Measurements from ENCODE around the gene RNF121. TPM values are rescaled to one million over a fixed set of nuclear protein-coding genes. Genes with fewer than 3 reads are reported as not detected.

Gene RNF121
- total and polyA plus RNA-seq, 12 donors, result 8.3 to 25.7 (median 19.2) TPM

GRCh38 chr11:72012091-72012630, 83.3 kb downstream of the RNF121 start:
- H3K4me1 ChIP-seq, result peaks cover 33 to 55% (median 43%) of the 10 kb centered on the region in 9 donors
- intact Hi-C loops (cut with DNase I), result loop anchor here in 2 of 10 donors (10.0 kb wide), 2 partner anchors 213 to 223 kb away; partner anchors contain the start of gene INPPL1 (in 1 of the 2)
- peaks cover 7 to 100% (median 92%) of the 10 kb centered on the region in 9 donors for H3K36me3 ChIP-seq
- ATAC-seq (no peak), DNase-seq (no peak)
- peak overlapping the region in 9 of 10 donors; percentile 23 to 76 (median 53) for H3K27ac ChIP-seq
- WGBS, 2 donors, result 78 to 82% methylated on average over 5 of the region's 5 CpGs
- no peak overlapping the region for H3K4me3 ChIP-seq
- no peaks in the 10 kb centered on the region for H3K27me3 ChIP-seq
- H3K9me3 ChIP-seq, result no peaks in the 10 kb centered on the region
- TF ChIP-seq CTCF (IDR thresholded peaks at IDR 0.05), result no peak

- peak; percentile 71 to 72 for DNase-seq
- WGBS, 2 donors, result 39 to 49% methylated on average over 33 of the region's 33 CpGs
- Histone ChIP-seq H3K27ac (peak overlapping the region in 9 of 10 donors; percentile 23 to 76 (median 53)), H3K9me3 (no peaks in the 10 kb centered on the region), H3K4me3 (no peak overlapping the region), H3K36me3 (peaks cover 15 to 100% (median 92%) of the 10 kb centered on the region in 9 donors), H3K4me1 (peaks cover 33 to 55% (median 43%) of the 10 kb centered on the region in 9 donors), H3K27me3 (no peaks in the 10 kb centered on the region)
- intact Hi-C loops (cut with DNase I), result loop anchor here in 3 of 10 donors (1.0 to 10.0 kb wide), 3 partner anchors 28 to 222 kb away; partner anchors contain the start of gene INPPL1 (in 1 of the 3)
- peak in 2 of 9 donors; percentile 12 to 18 for TF ChIP-seq CTCF (IDR thresholded peaks at IDR 0.05)
- peak; percentile 67 to 87 (median 80) for ATAC-seq
These were observed 84.3 kb downstream of the RNF121 start for GRCh38 chr11:72012897-72013721.

- Histone ChIP-seq H3K4me3 (no peak overlapping the region), H3K4me1 (peaks cover 33 to 55% (median 43%) of the 10 kb centered on the region in 9 donors), H3K27me3 (no peaks in the 10 kb centered on the region), H3K9me3 (no peaks in the 10 kb centered on the region), H3K27ac (peak overlapping the region in 9 of 10 donors; percentile 3 to 76 (median 48)), H3K36me3 (peaks cover 24 to 100% (median 93%) of the 10 kb centered on the region in 9 donors)
- ATAC-seq (peak in 2 of 8 donors; percentile 8 to 12), DNase-seq (no peak)
- 80% methylated on average over 38 of the region's 38 CpGs for WGBS, 2 donors
- intact Hi-C loops (cut with DNase I), result loop anchor here in 3 of 10 donors (1.0 to 10.0 kb wide), 3 partner anchors 27 to 221 kb away; partner anchors contain the start of gene INPPL1 (in 1 of the 3)
- no peak for TF ChIP-seq CTCF (IDR thresholded peaks at IDR 0.05)
These were observed 85.2 kb downstream of the RNF121 start for GRCh38 chr11:72013765-72014711.

Data from heart right ventricle (tissue), 16 donors.